LNCaP clone FGC (cell line): ENCODE measurements around the gene NRSN2.
A peak's percentile ranks its signal among the peaks of the same experiment; 100 is the strongest.

ENCODE experiments used
- DNase-seq: peaks from one replicate; pipeline ENCODE4 v3.0.0-alpha.2; 2011; ENCODE audit warnings: low read depth
- H3K4me3 ChIP-seq: 2 replicates; pipeline ENCODE4 v1.5.1; 2011; ENCODE audit warnings: mild to moderate bottlenecking, low read depth, low read length, control low read depth
- TF ChIP-seq, protein P1 (sequence below): IDR thresholded peaks from 2 replicates; pipeline ENCODE4 v1.5.1; 2012; ENCODE audit warnings: mild to moderate bottlenecking; ENCODE audit not compliant: control insufficient read depth, insufficient read depth; ENCODE audit errors: extremely low read depth

Gene NRSN2

DNA sequence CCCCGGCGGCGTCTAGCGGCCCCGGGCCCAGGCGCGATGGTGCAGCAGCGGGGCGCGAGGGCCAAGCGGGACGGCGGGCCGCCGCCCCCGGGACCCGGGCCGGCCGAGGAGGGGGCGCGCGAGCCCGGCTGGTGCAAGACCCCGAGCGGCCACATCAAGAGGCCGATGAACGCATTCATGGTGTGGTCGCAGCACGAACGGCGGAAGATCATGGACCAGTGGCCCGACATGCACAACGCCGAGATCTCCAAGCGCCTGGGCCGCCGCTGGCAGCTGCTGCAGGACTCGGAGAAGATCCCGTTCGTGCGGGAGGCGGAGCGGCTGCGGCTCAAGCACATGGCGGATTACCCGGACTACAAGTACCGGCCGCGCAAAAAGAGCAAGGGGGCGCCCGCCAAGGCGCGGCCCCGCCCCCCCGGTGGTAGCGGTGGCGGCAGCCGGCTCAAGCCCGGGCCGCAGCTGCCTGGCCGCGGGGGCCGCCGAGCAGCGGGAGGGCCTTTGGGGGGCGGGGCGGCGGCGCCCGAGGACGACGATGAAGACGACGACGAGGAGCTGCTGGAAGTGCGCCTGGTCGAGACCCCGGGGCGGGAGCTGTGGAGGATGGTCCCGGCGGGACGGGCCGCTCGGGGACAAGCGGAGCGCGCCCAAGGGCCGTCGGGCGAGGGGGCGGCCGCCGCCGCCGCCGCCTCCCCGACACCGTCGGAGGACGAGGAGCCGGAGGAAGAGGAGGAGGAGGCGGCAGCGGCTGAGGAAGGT, 20.8 kb upstream of the NRSN2 start:
- DNase-seq = no peak
- TF ChIP-seq, protein P1, sequence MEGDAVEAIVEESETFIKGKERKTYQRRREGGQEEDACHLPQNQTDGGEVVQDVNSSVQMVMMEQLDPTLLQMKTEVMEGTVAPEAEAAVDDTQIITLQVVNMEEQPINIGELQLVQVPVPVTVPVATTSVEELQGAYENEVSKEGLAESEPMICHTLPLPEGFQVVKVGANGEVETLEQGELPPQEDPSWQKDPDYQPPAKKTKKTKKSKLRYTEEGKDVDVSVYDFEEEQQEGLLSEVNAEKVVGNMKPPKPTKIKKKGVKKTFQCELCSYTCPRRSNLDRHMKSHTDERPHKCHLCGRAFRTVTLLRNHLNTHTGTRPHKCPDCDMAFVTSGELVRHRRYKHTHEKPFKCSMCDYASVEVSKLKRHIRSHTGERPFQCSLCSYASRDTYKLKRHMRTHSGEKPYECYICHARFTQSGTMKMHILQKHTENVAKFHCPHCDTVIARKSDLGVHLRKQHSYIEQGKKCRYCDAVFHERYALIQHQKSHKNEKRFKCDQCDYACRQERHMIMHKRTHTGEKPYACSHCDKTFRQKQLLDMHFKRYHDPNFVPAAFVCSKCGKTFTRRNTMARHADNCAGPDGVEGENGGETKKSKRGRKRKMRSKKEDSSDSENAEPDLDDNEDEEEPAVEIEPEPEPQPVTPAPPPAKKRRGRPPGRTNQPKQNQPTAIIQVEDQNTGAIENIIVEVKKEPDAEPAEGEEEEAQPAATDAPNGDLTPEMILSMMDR = no peak

DNA sequence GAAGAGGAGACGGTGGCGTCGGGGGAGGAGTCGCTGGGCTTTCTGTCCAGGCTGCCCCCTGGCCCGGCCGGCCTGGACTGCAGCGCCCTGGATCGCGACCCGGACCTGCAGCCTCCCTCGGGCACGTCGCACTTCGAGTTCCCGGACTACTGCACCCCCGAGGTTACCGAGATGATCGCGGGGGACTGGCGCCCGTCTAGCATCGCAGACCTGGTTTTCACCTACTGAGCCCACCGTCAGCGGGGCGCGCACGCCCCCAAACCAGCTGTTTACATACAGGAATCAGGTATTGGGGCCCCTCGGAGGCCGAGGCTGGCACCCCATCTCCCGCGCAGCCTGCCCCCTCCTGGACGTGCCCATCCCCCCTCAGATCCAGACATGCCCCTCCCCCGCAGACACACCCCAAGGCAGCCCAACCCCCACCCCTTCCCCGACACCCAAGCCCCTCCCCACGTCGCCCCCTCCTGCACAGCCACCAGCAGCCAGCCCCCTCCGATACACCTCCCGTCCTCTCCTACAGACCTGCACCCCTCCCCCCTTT, 20.2 kb upstream of the NRSN2 start:
- no peak for DNase-seq
- H3K4me3 ChIP-seq = peak overlapping the region; percentile 86
- TF ChIP-seq, protein P1 = no peak

More for the DNA sequence above, 20.8 kb upstream of the NRSN2 start:
- peak overlapping the region; percentile 86 for H3K4me3 ChIP-seq

DNA sequence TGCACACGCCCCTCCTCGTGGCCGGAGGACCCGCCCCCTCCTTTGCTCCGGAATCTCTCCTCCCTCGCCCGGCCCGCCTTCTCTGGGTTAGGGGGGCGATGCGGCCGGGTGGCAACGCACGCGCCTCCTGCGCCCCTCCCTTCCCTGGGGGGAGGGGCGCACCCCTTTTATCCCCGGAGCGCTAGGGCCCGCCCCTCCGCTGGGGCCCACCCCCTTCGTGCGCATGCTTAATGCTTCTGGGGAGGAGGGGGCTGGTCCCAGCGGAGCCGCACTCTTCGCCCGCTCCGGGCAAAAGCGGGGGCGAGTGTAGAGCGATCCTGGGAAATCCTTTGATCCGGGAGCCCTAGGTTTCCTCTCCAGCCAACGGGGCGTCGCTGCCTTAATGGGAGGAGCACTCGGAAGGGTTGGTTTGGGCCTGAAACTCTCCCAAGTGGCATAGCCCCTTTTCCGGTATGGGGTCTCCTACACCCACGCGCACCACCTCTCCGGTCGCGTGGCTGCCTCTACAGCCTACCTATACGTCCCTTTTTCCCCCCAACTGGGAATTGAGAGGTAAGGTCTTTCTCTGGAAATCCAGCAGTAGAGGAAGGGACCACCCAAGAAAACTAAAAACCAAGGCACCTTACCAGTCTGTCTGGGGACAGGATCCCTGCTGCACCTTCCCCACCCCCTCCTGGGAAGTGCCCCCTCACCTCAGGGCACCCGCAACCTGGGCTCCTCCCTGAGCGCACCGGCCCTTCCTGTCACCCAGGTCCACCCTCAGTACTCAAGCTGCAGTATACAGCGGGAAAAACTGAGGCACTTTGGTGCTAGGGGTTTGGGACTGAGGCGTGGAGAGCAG, 19.5 kb upstream of the NRSN2 start:
- TF ChIP-seq, protein P1 = no peak
- no peak for DNase-seq
- peak overlapping the region; percentile 86 for H3K4me3 ChIP-seq

DNA sequence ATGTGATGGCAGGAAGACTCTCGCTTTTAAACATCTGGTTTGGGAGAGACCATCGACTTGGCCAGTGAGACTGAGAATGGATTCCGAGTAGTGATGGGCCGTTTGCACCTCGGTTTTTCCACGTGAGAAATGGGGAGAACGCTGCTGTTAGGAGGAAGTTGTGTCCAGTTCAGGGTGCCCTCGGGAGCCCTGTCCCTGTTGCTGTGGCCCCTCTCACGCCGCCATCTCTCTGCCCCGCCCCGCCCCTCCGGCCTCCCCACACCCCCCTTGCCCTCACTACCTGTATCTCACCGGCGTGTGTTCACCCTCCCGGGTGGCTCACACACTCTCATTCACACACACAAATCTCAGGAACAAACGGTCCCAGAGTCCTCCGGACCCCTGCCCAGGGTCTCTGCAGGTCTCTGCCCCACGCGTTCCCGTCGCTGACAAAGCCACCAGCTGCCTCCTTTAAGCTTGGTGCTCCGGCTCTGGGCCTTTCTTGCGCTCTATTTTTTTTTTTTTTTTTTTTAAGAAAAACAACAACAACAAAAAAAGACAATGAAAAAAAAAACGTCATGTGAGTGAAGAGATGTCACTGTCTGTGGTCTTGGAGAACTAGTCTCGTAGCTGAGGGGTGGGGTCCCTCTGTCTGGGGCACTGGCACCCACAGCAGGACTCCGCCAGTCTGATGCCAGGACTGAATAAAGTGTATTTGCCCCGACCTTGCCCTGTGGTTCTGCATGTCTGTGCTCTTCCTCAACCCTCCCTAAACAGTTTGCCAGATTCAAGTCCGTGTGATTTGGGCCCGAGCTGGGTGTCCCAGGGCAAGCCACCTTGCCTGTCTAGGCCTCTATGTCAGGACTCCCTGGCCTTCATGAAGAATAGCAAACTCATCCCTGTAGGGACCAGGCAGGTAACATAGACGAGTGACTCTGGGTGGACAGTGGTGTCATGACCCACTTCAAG, 18.6 kb upstream of the NRSN2 start:
- TF ChIP-seq, protein P1 = no peak
- DNase-seq = no peak
- H3K4me3 ChIP-seq = peak overlapping the region; percentile 86

DNA sequence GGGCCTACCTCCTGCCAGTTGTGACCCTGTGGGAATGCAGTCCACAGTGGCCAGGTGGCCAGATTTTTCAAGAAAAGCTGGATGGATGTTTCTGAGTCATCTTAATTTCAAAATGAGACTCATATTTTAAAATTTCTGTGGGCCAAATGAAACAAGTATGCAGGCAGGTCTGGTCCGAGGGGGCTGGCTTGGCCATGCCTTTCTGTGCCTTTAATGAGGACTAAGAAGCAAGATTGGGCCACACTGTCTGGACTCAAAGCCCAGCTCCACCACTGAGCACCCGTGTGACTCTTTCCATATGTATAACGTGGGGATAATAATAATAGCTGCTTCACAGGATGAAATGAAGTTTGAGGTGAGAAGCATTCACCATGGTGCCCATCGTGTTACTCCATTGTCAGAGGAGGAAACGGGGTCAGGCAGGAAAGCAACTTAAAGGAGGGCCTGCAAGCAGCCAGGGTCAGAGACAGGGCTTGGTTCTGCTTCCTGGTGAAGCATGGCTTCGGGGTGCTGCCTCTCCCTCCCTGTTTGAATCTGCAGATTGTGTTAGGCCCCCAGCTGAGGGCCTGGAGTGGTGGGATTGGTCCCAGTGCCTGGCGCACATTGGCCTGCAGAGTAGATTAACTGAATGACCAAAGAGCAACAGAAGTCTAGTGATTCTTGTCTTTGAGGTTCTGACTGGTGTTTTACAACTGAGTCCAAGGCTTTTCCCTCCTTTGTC, 17.8 kb upstream of the NRSN2 start:
- no peak overlapping the region for H3K4me3 ChIP-seq
- no peak for DNase-seq
- TF ChIP-seq, protein P1 = no peak

DNA sequence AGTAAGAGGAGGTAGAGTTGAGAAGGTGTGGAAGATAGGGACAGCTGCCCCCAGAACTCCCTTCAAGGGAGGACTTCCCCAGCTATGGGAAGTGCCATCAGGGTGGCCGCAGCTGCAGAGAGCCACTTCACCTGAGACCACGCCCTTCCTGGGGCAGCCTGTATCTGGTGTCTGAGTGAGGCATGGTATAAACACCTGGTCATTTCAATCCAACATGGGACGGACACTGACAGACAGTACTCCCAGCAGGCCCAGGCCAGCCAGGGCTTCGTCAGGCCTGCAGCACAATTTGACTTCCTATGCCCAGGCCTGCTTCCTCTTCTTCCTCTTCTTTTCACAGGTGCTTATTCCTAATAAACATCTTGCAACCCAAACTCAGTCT, 17.1 kb upstream of the NRSN2 start:
- no peak overlapping the region for H3K4me3 ChIP-seq
- TF ChIP-seq, protein P1 = no peak
- DNase-seq = no peak
